Measurements from ENCODE around the gene TBL1X. TPM values are rescaled to one million over a fixed set of nuclear protein-coding genes. Genes with fewer than 3 reads are reported as not detected.
A peak's percentile ranks its signal among the peaks of the same experiment; 100 is the strongest.
"Not testable (repeated sequence)": the region's sequence is repeated elsewhere in the genome, so short reads cannot be mapped to it uniquely, and the experiment has no call there.

TBL1X gene
- total and polyA plus RNA-seq, 2 donors: 19.8 to 26.1 TPM

DNA sequence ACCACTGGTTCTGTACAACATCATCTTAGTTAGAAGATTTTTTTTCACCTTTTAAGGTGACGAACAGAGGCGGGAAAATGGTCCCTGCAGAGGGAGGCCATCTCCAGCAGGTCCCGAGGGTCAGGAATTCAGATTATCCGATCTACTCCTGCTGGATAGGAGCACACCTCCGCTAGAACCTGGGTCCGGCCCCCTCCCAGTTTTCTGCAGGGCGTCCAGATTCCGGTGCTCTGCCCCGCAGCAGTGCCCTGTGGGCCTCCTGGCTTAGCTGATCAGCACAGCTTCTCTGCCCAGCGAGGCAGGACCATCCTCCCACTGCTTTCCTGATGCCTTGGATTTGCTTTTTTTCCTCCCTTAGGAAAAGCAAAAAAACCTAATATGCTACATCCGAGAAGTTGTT lies 2.3 kb downstream of the TBL1X start:
- 58% methylated on average over 11 of the region's 11 CpGs for WGBS
- Histone ChIP-seq H3K4me3 (ENCODE audit: low read depth, low read length) (no peak overlapping the region), H3K4me1 (ENCODE audit: insufficient read depth) (peaks cover 3% of the 10 kb centered on the region), H3K36me3 (ENCODE audit: insufficient read depth) (no peaks in the 10 kb centered on the region), H3K27ac (ENCODE audit: low read depth) (no peak overlapping the region)
- DNase-seq (ENCODE audit: extremely low spot score): no peak

DNA sequence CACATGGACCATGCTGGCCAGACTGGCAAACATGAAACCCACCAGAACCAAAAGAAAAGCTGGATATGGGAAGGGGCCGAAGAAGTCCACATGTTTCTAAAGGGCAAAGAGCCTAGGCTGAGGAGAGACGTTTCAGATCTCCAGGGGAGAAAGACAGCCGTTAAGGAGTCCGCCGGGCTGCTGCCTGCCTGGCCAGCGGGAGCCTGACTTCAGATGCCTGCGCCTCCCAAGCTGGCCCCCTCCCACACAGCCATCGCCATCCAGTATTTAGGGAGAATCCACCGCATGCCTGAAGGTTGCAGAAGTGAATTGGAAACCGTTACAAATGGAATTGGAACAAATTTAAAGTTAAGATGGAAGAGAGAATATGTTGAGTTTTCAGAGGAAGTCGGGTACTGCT lies 2.9 kb downstream of the TBL1X start:
- 42% methylated on average over 11 of the region's 11 CpGs for WGBS
- Histone ChIP-seq H3K4me1 (ENCODE audit: insufficient read depth) (peaks cover 3% of the 10 kb centered on the region), H3K4me3 (ENCODE audit: low read depth, low read length) (peak overlapping the region; percentile 18), H3K36me3 (ENCODE audit: insufficient read depth) (no peaks in the 10 kb centered on the region), H3K27ac (ENCODE audit: low read depth) (no peak overlapping the region)
- DNase-seq (ENCODE audit: extremely low spot score): no peak

DNA sequence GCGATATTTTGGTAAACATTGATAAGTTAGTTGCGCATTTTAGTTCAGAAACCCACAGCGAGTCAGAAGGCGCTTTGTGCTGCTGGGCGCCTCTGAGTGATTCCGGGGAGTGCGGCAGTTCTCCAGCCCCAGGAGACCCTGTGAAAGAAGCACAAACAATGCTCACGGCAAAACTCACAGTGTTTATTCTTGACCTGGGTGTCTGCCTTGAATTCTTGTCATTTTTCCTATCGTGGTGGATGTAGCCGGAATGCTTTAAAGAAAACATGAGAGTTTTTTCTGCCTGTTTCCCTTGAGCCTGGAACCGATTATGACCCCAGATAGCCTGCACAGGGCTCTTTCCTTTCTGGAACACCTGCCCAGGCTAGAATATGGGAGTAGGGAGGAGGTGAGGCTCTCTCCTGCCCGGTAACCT lies 6.7 kb downstream of the TBL1X start:
- WGBS: 56% methylated on average over 12 of the region's 12 CpGs
- H3K36me3 ChIP-seq (ENCODE audit: insufficient read depth): peaks cover 2% of the 10 kb centered on the region

DNA sequence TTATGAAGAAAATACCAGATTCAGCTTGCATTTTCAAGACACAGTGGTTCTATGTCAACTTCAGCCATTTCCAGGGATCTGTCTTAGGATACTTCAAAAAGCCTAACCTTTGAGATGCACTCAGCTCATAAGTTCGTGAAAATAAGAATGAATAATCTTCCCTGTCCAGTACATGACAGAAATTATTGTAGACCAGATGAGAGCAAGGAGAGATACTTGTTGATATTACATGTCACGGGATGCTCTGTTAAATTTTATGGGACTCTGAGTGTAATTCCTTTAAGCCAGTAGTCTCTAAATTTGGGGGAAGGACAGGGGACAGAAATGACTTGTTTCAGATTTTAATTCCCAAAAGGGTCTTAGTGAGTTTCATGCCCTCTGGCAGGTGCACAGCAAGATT lies 8.8 kb downstream of the TBL1X start:
- no peak for DNase-seq (ENCODE audit: extremely low spot score)
- Histone ChIP-seq H3K36me3 (ENCODE audit: insufficient read depth) (peaks cover 2% of the 10 kb centered on the region), H3K4me1 (ENCODE audit: insufficient read depth) (no peaks in the 10 kb centered on the region), H3K27ac (ENCODE audit: low read depth) (no peak overlapping the region), H3K4me3 (ENCODE audit: low read depth, low read length) (no peak overlapping the region)
- 55% methylated on average over 2 of the region's 2 CpGs for WGBS

More for the DNA sequence above, 6.7 kb downstream of the TBL1X start:
- H3K4me1 ChIP-seq (ENCODE audit: insufficient read depth): no peaks in the 10 kb centered on the region
- no peak overlapping the region for H3K4me3 ChIP-seq (ENCODE audit: low read depth, low read length)
- no peak for DNase-seq (ENCODE audit: extremely low spot score)
- no peak overlapping the region for H3K27ac ChIP-seq (ENCODE audit: low read depth)

DNA sequence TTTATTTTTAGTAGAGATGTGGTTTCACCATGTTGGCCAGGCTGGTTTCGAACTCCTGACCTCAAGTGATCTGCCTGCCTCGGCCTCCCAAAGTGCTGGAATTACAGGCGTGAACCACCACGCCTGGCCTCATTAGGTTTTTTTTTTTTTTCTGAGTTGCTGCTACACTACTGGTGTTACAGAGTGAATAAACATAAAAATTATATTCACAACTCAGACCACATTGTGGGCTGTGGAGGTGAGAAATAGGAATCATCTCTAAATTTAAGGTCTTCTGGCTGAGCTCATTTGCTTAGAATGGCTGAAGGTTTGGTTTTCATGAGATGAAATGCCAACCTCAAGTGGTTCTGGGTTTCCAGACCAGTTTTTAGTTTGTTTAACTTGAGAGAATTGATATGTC lies 10.6 kb downstream of the TBL1X start:
- H3K4me1 ChIP-seq (ENCODE audit: insufficient read depth); H3K27ac ChIP-seq (ENCODE audit: low read depth); DNase-seq (ENCODE audit: extremely low spot score); H3K36me3 ChIP-seq (ENCODE audit: insufficient read depth); H3K4me3 ChIP-seq (ENCODE audit: low read depth, low read length): not testable (repeated sequence)
- 95% methylated on average over 4 of the region's 4 CpGs for WGBS

DNA sequence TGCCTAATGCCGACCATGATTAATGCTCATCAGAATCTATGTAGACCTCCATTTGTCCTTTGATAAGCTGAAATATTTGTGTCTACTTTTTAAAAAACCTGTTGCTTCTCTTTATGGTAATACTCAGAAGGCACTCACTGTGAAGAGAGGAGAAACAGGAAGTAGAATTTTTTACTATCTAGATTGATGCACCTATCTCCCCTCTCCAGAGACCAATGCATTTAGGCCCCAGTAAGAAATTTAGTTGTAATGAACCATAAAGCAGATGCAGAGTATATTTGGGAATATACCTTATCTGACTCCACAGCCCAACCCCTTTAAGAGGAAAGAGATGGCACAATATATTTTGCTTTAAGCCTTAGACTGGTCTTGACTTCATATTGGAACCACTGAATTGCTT lies 11.1 kb downstream of the TBL1X start:
- no peak for DNase-seq (ENCODE audit: extremely low spot score)
- peaks cover 2% of the 10 kb centered on the region for H3K36me3 ChIP-seq (ENCODE audit: insufficient read depth)
- H3K4me3 ChIP-seq (ENCODE audit: low read depth, low read length): no peak overlapping the region
- no peak overlapping the region for H3K27ac ChIP-seq (ENCODE audit: low read depth)
- 81% methylated on average over 1 of the region's 1 CpG for WGBS
- H3K4me1 ChIP-seq (ENCODE audit: insufficient read depth): no peaks in the 10 kb centered on the region

DNA sequence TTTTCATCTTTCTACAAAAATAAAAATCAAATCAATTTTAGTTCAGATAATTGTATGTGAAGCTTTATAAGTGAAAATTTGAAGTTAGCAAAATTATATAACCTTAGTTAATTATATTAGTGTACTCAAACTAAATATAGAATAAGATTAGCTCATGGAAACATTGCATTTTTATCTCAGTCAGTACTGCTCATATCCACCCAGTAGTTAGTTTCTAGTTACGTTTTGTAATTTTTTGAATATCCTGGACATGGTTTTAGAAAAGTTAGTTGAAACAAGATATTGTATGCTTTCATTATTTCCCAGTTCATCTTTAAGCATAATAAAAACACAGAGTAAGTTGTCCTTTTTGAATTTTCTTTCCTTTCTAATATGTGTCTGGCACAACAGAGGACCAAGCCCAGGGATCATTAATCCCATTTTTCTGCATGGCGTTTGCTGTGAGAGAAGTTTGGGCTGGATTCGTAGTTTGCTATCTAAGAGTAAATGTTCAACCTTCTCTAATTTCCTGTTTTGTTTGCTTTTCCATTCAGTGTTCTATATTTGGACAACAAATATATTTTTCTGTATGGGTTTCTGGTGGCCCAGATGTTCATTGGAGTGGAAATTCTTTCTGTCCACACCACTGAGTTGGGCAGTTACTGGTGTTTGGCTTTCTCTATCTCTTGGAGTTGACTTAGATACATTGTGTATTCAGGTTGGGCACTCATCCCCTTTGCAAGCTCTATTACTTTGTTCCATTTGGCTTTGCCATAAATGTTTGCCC lies 12.1 kb downstream of the TBL1X start:
- H3K36me3 ChIP-seq (ENCODE audit: insufficient read depth): peaks cover 2% of the 10 kb centered on the region
- DNase-seq (ENCODE audit: extremely low spot score): no peak
- no peak overlapping the region for H3K4me3 ChIP-seq (ENCODE audit: low read depth, low read length)
- no peaks in the 10 kb centered on the region for H3K4me1 ChIP-seq (ENCODE audit: insufficient read depth)
- no peak overlapping the region for H3K27ac ChIP-seq (ENCODE audit: low read depth)
- WGBS: 66% methylated on average over 3 of the region's 3 CpGs

DNA sequence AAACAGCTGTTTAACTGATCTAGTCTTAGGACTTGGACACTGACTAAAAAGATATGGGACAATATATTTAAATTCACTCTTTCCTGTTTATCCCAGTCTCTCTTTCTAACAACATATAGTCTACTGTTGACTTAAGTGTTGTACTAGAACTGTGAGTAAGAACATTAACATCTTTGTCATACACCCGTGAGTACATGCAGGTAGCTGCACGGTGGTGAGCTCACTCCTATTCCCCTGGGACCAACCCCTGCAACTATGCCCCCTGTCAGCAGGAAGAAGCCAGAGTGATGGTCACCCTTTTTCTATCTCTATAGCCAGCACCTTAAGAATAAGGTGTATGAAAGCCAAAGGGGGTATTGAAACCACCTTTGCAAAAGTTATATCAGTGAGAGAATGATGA lies 17.6 kb downstream of the TBL1X start:
- WGBS: 66% methylated on average over 2 of the region's 2 CpGs
- no peak overlapping the region for H3K27ac ChIP-seq (ENCODE audit: low read depth)

DNA sequence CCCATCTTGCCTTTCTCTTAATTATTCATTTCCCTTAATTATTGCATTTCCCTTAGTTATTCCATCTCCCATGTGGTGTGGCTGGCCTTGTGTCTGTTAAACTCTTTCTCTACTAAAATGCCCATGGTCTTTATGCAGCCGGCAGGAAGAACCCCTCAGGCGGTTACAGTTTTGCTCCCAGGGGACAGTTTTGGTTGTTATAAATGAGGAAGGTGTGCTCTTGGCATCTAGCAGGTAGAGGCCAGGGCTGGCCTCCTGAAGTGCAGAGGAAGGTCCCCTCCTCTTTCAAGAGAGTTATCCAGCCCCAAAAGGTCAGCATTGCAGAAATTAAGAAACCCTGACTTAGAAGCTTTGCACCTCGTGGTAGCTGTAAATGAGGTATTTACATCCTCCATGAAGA lies 18.0 kb downstream of the TBL1X start:
- Histone ChIP-seq H3K4me1 (ENCODE audit: insufficient read depth) (no peaks in the 10 kb centered on the region), H3K36me3 (ENCODE audit: insufficient read depth) (no peaks in the 10 kb centered on the region), H3K27ac (ENCODE audit: low read depth) (no peak overlapping the region), H3K4me3 (ENCODE audit: low read depth, low read length) (no peak overlapping the region)
- 79% methylated on average over 3 of the region's 3 CpGs for WGBS
- no peak for DNase-seq (ENCODE audit: extremely low spot score)

More for the DNA sequence above, 17.6 kb downstream of the TBL1X start:
- no peak overlapping the region for H3K4me3 ChIP-seq (ENCODE audit: low read depth, low read length)
- H3K36me3 ChIP-seq (ENCODE audit: insufficient read depth): no peaks in the 10 kb centered on the region
- no peak for DNase-seq (ENCODE audit: extremely low spot score)
- H3K4me1 ChIP-seq (ENCODE audit: insufficient read depth): no peaks in the 10 kb centered on the region

DNA sequence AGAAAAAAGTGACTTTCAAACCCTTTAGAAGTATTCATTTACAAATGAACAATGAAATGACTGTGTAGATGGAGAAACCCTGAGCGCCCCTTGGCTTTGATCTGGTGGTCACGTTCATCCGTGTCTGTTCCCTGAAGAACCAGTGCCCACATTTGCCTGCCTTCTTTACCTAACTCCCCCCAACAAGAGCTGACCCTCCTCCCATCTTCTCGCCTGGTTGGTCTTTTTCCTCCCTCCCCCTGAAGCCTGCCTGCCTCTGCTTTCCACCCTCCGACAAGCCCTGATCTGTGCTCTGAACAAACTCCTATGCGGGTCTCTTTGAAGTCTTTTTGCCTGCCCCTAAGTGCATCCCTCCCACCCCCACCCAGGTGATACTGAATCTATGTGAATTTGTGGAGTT lies 18.5 kb downstream of the TBL1X start:
- WGBS: 95% methylated on average over 6 of the region's 6 CpGs
- Histone ChIP-seq H3K4me3 (ENCODE audit: low read depth, low read length) (no peak overlapping the region), H3K27ac (ENCODE audit: low read depth) (no peak overlapping the region), H3K36me3 (ENCODE audit: insufficient read depth) (no peaks in the 10 kb centered on the region), H3K4me1 (ENCODE audit: insufficient read depth) (no peaks in the 10 kb centered on the region)
- DNase-seq (ENCODE audit: extremely low spot score): no peak

DNA sequence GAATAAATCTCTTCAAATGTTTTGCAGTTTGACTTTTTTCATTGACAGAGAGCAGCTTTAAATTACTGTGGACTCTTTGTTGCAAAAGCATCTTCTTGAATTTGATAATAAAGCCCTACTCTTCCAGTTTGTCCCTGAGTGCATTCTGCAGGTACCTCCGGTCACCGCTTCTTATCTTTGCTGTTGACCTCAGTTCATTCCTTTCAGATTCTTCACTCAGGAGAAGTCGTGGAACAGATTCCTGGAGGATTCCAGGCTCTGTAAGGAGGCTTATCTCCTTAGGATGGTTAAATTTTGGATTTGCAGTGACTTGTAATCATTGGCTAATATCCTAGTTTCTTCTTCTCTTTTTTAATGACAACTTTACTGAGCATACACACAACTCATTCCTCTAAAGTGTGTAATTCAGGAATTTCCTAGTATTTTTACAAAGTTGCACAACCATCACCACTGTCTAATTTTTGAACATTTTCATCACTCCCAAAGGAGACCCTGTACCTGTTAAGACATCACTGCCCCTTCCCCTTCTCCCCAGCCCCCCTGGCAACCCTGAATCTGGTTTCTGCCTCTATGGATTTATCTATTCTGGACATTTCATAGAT lies 22.0 kb downstream of the TBL1X start:
- DNase-seq (ENCODE audit: extremely low spot score): no peak
- 46% methylated on average over 3 of the region's 3 CpGs for WGBS
- Histone ChIP-seq H3K27ac (ENCODE audit: low read depth) (no peak overlapping the region), H3K4me1 (ENCODE audit: insufficient read depth) (no peaks in the 10 kb centered on the region), H3K36me3 (ENCODE audit: insufficient read depth) (no peaks in the 10 kb centered on the region), H3K4me3 (ENCODE audit: low read depth, low read length) (no peak overlapping the region)

DNA sequence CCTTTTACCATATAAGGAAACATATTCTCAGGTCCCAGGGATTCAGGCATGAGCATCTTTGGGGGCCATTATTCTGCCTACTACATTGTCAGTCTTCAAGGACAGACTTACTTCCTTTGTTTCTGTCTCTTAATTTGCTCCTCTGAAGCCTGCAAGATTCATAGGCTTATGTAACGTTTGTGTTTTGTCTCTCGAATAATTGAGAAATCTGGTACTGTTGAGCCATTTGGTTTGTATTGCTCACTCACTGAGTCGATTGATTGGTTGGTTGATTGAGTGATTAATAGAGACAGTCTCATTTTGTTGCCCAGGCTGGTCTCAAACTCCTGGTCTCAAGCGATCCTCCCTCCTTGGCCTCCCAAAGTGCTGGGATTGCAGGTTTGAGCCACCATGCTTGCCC lies 23.7 kb downstream of the TBL1X start:
- WGBS: 73% methylated on average over 4 of the region's 4 CpGs
- Histone ChIP-seq H3K27ac (ENCODE audit: low read depth) (no peak overlapping the region), H3K4me1 (ENCODE audit: insufficient read depth) (no peaks in the 10 kb centered on the region), H3K36me3 (ENCODE audit: insufficient read depth) (no peaks in the 10 kb centered on the region), H3K4me3 (ENCODE audit: low read depth, low read length) (no peak overlapping the region)
- DNase-seq (ENCODE audit: extremely low spot score): no peak

DNA sequence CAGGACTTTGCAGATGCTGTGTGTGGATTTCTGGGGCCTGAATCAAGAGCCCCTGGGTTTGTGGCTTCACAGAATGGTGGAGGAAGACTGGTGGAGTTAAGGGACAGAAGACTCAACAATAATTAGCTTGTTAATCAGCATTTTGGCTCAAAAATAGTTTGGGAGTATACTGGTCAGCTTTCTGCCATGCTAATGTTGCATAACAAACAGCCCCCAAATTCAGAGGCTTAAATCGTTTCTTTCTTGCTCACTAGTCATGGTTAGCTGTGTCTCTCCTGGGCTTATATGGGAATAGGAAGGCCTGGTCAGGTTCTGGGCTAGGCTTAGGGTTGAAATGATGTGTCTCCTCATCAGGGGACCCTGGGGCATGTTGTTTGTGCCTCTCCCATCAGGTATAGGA lies 24.4 kb downstream of the TBL1X start:
- no peak for DNase-seq (ENCODE audit: extremely low spot score)
- no peak overlapping the region for H3K27ac ChIP-seq (ENCODE audit: low read depth)
- no peak overlapping the region for H3K4me3 ChIP-seq (ENCODE audit: low read depth, low read length)
- no peaks in the 10 kb centered on the region for H3K36me3 ChIP-seq (ENCODE audit: insufficient read depth)
- 0% methylated on average over 1 of the region's 1 CpG for WGBS
- H3K4me1 ChIP-seq (ENCODE audit: insufficient read depth): no peaks in the 10 kb centered on the region

DNA sequence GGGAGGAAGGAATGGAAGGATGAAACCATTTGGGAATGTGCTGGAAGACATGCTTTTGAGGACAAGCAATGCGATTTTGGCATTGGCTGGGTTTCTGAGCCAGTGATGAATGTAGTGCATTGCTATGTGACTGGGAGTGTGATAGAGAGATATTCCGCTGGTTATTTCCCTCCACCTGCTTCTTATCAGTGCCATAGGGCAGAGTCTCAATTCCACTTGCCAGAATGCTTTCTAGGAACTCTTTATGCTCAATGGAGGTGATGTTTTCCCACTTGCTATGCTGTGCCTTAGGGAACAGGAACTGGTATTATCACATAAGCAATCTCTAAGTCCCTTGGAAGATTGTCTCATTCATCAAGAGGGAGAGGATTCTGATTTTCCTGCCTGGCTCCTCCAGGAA lies 28.0 kb downstream of the TBL1X start:
- H3K36me3 ChIP-seq (ENCODE audit: insufficient read depth): no peaks in the 10 kb centered on the region
- 64% methylated on average over 2 of the region's 2 CpGs for WGBS
- no peak overlapping the region for H3K4me3 ChIP-seq (ENCODE audit: low read depth, low read length)
- no peak overlapping the region for H3K27ac ChIP-seq (ENCODE audit: low read depth)
- H3K4me1 ChIP-seq (ENCODE audit: insufficient read depth): no peaks in the 10 kb centered on the region
- no peak for DNase-seq (ENCODE audit: extremely low spot score)

Data from urinary bladder (tissue), 4 donors.